Upper lobe of left lung (tissue), 4 donors: Measurements from ENCODE around the gene SYNM.

Experiments
- CTCF ChIP-seq, 6 experiments: fragments of 450-650 bp in 4 of 6; fragments of 200-600 bp in 2 of 6; sonication (generic) in 2 of 6; IDR thresholded peaks; one replicate each; pipeline ENCODE4 v1.5.1; 2016 to 2019; ENCODE audit warnings: antibody characterized with exemption in 6 of 6
- EP300 ChIP-seq, 4 donors: sonication (generic); formaldehyde crosslinking; IDR thresholded peaks; one replicate each; pipeline ENCODE4 v1.5.1; 2017; ENCODE audit warnings: antibody characterized with exemption in 4 of 4, control low read depth in 2 of 4
- POLR2A ChIP-seq, 4 donors: fragments of 450-650 bp; IDR thresholded peaks; one replicate each; pipeline ENCODE4 v1.5.1; 2016 to 2017; ENCODE audit warnings: antibody characterized with exemption in 4 of 4, mild to moderate bottlenecking in 2 of 4

GRCh38 chr15:99096894-99097426, 7.9 kb upstream of the SYNM start:
- TF ChIP-seq POLR2A (IDR thresholded peaks at IDR 0.05) (no peak), EP300 (IDR thresholded peaks at IDR 0.05) (no peak), CTCF (IDR thresholded peaks at IDR 0.05) (no peak)
